ENCODE data around the gene BTNL9. TPM values are rescaled to one million over a fixed set of nuclear protein-coding genes. Genes with fewer than 3 reads are reported as not detected.

Gene BTNL9
- total and polyA plus RNA-seq, 3 donors from 2014 or later: 8.9 to 28.4 (median 19.0) TPM

DNA sequence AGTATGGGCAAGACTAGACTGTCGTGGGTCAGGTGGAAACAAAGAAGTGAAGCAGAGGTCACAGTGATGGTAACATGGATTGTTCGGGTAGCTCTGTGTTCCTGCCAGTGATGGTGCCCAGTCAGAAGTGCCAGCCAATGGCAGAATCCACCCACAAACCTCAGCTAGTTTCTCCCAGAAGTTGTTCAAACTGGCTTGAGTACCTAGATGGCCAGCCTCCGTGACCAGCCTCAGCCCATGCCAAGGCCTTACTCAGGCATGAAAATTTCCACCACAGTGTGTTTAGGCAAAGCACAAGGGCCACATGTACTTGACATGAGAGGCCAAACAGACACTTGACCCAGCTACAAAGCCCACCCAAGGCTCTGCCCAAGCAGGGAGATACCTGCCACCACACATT is 19.4 kb upstream of the BTNL9 start:
- intact Hi-C loops (cut with DNase I; ENCODE audit: low total_unique reads): no loop called here
- no peak overlapping the region for H3K4me3 ChIP-seq
- DNase-seq: no peak
- no peaks in the 10 kb centered on the region for H3K4me1 ChIP-seq
- no peak overlapping the region for H3K27ac ChIP-seq
- no peaks in the 10 kb centered on the region for H3K27me3 ChIP-seq
- no peak for TF ChIP-seq POLR2A (IDR thresholded peaks at IDR 0.05)
- TF ChIP-seq, protein P1, sequence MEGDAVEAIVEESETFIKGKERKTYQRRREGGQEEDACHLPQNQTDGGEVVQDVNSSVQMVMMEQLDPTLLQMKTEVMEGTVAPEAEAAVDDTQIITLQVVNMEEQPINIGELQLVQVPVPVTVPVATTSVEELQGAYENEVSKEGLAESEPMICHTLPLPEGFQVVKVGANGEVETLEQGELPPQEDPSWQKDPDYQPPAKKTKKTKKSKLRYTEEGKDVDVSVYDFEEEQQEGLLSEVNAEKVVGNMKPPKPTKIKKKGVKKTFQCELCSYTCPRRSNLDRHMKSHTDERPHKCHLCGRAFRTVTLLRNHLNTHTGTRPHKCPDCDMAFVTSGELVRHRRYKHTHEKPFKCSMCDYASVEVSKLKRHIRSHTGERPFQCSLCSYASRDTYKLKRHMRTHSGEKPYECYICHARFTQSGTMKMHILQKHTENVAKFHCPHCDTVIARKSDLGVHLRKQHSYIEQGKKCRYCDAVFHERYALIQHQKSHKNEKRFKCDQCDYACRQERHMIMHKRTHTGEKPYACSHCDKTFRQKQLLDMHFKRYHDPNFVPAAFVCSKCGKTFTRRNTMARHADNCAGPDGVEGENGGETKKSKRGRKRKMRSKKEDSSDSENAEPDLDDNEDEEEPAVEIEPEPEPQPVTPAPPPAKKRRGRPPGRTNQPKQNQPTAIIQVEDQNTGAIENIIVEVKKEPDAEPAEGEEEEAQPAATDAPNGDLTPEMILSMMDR (IDR thresholded peaks at IDR 0.05): no peak
- H3K9me3 ChIP-seq: no peaks in the 10 kb centered on the region
- WGBS, 2 donors: 94% methylated on average over 3 of the region's 3 CpGs
- no peaks in the 10 kb centered on the region for H3K36me3 ChIP-seq (ENCODE audit: low read depth, missing control alignments)

DNA sequence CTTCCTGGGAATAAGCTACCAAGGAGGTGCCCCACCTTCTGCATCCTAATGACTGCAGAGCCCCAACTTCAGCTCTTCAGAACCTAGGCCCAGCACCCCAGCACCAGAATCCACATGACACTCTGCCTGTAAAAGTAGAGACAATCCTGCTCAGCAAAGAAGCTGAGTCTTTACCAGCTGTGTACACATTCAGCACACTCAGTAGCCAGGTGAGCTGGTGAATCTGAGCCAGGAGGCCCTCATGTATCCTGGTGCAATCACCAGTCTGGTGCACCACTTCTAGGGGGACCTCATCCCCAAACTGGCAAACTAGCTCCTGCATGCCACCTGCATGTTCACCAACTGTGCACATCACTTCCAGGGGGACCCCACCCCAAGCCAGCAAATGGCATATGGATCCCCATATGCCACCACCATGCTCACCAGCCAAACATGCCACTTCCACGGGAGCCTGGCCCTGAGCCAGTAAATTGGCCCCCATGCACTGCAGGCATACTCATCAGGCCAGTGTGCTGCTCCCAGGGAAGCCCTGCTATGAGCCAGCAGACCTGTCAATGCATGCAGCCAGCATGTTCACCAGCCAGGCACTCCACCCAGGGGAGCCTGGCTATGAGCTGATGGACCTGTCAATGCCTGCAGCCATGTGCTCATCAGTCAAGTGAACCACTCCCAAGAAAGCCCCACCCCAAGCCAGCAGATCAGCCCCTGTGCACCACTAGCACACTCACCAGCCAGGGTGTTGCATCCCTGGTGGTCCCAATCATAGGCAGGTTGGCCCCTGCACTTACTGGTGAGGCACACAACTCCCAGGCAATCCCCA is 15.6 kb upstream of the BTNL9 start:
- H3K27ac ChIP-seq: no peak overlapping the region
- H3K4me1 ChIP-seq: no peaks in the 10 kb centered on the region
- 91% methylated on average over 1 of the region's 1 CpG; no CpG with 5 or more reads in 1 of the 2 donors for WGBS, 2 donors
- DNase-seq: no peak
- H3K27me3 ChIP-seq: no peaks in the 10 kb centered on the region
- H3K4me3 ChIP-seq: no peak overlapping the region
- TF ChIP-seq, protein P1 (IDR thresholded peaks at IDR 0.05): no peak
- no peak for TF ChIP-seq POLR2A (IDR thresholded peaks at IDR 0.05)
- intact Hi-C loops (cut with DNase I; ENCODE audit: low total_unique reads): no loop called here
- no peaks in the 10 kb centered on the region for H3K9me3 ChIP-seq
- H3K36me3 ChIP-seq (ENCODE audit: low read depth, missing control alignments): no peaks in the 10 kb centered on the region

DNA sequence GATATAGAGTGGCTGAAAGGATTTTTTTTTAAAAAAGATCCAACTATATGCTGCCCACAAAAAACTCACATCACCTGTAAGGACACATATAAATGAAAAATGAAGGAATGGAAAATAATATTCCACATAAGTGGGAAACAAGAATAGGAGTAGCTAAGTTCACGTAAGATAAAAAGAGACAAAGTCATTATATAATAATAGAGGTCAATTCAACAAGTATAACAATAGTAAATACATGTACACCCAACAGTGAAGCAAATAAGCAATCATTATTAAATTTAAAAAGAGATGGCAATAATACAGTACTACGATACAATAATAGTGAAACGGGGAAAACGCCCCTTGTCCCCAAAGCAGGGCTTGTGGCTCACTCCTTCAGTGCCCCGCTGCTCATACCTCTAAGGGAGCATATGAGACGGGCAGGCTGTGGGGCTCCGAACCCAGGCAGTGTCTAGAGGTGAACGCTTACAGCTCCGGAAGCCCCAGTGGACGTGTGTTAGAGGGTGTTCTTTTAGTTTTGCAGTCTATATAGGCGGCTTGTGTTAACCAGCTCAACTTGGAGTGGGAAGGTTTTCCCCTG is 12.5 kb upstream of the BTNL9 start:
- DNase-seq: no peak
- WGBS, 2 donors: 62 to 64% methylated on average over 11 of the region's 11 CpGs
- H3K36me3 ChIP-seq (ENCODE audit: low read depth, missing control alignments): no peaks in the 10 kb centered on the region
- H3K4me3 ChIP-seq: peak overlapping the region; percentile 29 to 41
- no peaks in the 10 kb centered on the region for H3K27me3 ChIP-seq
- TF ChIP-seq POLR2A (IDR thresholded peaks at IDR 0.05): no peak
- TF ChIP-seq, protein P1 (IDR thresholded peaks at IDR 0.05): no peak
- no peaks in the 10 kb centered on the region for H3K9me3 ChIP-seq
- no peak overlapping the region for H3K27ac ChIP-seq
- H3K4me1 ChIP-seq: no peaks in the 10 kb centered on the region
- intact Hi-C loops (cut with DNase I; ENCODE audit: low total_unique reads): no loop called here

DNA sequence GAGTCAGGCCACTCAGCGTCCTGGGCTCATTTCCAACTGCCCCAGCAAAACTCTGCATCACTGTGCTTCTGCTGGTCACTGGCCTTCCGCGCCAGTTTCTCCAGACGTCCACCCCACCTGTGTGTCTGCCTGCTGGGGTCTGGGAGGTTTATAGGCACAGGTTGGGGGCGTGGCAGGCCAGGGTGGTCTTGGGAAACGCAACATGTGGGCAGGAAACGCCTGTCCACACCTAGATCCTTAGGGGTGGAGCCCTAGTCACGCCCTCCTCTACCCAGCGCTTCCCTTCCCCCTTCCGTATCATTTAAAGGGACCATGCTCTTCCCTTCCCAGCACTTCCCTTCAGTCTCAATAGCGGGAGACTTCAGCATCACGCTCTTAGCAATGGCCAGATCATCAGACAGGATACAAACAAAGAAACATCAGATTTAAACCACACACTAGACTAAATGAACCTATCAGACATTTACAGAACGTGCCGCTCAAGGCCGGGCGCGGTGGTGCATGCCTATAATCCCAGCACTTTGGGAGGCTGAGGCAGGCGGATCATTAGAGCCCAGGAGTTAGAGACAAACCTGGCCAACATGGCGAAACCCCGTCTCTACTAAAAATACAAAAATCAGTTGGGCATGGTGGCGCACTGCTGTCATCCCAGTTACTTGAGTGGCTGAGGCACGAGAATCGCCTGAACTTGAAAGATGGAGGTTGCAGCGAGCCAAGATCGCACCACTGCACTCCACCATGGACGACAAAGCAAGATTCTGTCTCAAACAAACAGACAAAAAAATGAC is 11.8 kb upstream of the BTNL9 start:
- Histone ChIP-seq H3K36me3 (ENCODE audit: low read depth, missing control alignments) (no peaks in the 10 kb centered on the region), H3K9me3 (no peaks in the 10 kb centered on the region), H3K27ac (no peak overlapping the region), H3K4me3 (peak overlapping the region; percentile 29 to 41), H3K4me1 (no peaks in the 10 kb centered on the region), H3K27me3 (no peaks in the 10 kb centered on the region)
- intact Hi-C loops (cut with DNase I; ENCODE audit: low total_unique reads): no loop called here
- WGBS, 2 donors: 58 to 68% methylated on average over 25 to 26 of the region's 26 CpGs
- no peak for TF ChIP-seq POLR2A (IDR thresholded peaks at IDR 0.05)
- peak; percentile 52 for DNase-seq

DNA sequence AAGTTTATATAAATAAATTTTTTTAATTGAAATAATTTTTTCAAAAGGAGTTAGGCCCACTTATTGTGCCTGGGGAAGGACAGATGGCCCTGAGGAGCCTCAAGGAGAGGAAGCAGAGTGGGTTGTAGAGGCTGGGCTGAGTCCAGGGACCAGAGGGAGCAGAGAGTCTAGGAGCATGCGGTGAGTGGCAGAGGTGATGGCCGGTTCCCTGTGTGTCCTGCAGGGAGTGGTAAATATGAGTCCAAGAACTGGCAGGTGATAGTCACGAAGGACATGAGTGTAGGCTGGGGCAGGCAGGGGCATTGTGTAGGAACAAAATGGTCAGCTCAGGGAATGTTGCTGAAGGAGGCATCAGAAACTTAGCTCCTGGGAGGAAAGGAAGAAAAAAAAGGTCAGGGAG is 8.3 kb upstream of the BTNL9 start:
- intact Hi-C loops (cut with DNase I; ENCODE audit: low total_unique reads): no loop called here
- 58 to 74% methylated on average over 3 of the region's 3 CpGs for WGBS, 2 donors
- H3K4me3 ChIP-seq: peak overlapping the region in 1 of 2 donors; percentile 63

More for the DNA sequence above, 8.3 kb upstream of the BTNL9 start:
- Histone ChIP-seq H3K36me3 (ENCODE audit: low read depth, missing control alignments) (no peaks in the 10 kb centered on the region), H3K27me3 (no peaks in the 10 kb centered on the region), H3K4me1 (no peaks in the 10 kb centered on the region), H3K27ac (no peak overlapping the region), H3K9me3 (no peaks in the 10 kb centered on the region)
- DNase-seq: no peak
- TF ChIP-seq POLR2A (IDR thresholded peaks at IDR 0.05): no peak
- TF ChIP-seq, protein P1 (IDR thresholded peaks at IDR 0.05): no peak
